Spleen (tissue), 7 donors: Measurements from ENCODE around the gene ABHD17C.

Experiments
- POLR2A ChIP-seq, 3 donors: fragments of 450-650 bp; IDR thresholded peaks; one replicate each; pipeline ENCODE4 v1.5.1; 2017; ENCODE audit warnings: antibody characterized with exemption in 3 of 3, mild to moderate bottlenecking in 1 of 3
- POLR2AphosphoS5 ChIP-seq, 3 donors: sonication (generic); formaldehyde crosslinking; IDR thresholded peaks; one replicate each; pipeline ENCODE4 v1.5.1; 2017; ENCODE audit warnings: antibody characterized with exemption in 3 of 3
- TF ChIP-seq, protein P1 (sequence below), 11 experiments: fragments of 200-600 bp in 7 of 11; fragments of 450-650 bp in 4 of 11; sonication (generic) in 4 of 11; IDR thresholded peaks in 8 of 11; conservative IDR thresholded peaks in 3 of 11; 1 replicate in 7 of 11; 2 replicates in 4 of 11; pipeline versions ENCODE4 v1.4.0 to v1.8.0; 2016 to 2021; ENCODE audit warnings: antibody characterized with exemption in 11 of 11, inconsistent platforms in 4 of 11, mild to moderate bottlenecking in 1 of 11
- donor health status: DM: no; HTN: no; CAD: no; lungs with moderate emphysema.
- donor health status: DM: no; HTN: no; CAD: no.
- donor health status: DM: no; HTN: no; CAD: no.

DNA sequence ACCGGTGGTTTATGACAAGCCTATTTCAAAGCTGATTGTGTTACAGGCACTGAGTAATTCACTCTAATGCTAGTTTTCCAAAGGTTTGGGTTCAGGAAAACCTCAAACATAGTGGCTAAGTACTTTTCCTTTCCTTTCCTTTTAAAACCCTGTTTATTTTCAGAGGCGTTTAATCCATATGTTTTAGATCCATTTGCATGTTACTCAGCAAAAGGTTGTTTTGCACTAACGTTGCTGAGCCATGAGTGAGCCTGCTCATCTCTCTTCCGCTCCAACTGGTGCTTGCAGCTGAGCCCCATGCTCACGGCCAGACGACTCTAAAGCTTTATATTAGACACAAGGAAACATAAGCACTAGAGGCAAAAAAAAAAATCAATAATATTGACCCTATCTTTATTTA, 93.4 kb downstream of the ABHD17C start:
- TF ChIP-seq POLR2A (IDR thresholded peaks at IDR 0.05) (no peak), POLR2AphosphoS5 (IDR thresholded peaks at IDR 0.05) (no peak)
- TF ChIP-seq, protein P1, sequence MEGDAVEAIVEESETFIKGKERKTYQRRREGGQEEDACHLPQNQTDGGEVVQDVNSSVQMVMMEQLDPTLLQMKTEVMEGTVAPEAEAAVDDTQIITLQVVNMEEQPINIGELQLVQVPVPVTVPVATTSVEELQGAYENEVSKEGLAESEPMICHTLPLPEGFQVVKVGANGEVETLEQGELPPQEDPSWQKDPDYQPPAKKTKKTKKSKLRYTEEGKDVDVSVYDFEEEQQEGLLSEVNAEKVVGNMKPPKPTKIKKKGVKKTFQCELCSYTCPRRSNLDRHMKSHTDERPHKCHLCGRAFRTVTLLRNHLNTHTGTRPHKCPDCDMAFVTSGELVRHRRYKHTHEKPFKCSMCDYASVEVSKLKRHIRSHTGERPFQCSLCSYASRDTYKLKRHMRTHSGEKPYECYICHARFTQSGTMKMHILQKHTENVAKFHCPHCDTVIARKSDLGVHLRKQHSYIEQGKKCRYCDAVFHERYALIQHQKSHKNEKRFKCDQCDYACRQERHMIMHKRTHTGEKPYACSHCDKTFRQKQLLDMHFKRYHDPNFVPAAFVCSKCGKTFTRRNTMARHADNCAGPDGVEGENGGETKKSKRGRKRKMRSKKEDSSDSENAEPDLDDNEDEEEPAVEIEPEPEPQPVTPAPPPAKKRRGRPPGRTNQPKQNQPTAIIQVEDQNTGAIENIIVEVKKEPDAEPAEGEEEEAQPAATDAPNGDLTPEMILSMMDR (IDR thresholded peaks at IDR 0.05 in 8 of 11, conservative IDR thresholded peaks at IDR 0.05 in 3 of 11), result no peak
